HepG2 (cell line): ENCODE data around the gene CNOT1. TPM values are rescaled to one million over a fixed set of nuclear protein-coding genes. Genes with fewer than 3 reads are reported as not detected.

Experiments used
- ATAC-seq: fragments of 200-7000 bp; cut with Tn5 transposase; 3 replicates; pipeline ENCODE4 v1.9.1; 2020; ENCODE audit warnings: mild to moderate bottlenecking, moderate library complexity
- BruUV-seq: library from RNA; stranded (reverse); fragments of 400-500 nt; replicated peaks from 2 replicates; lab custom pipeline; 2021; lab: Mats Ljungman, UMichigan
- CTCF ChIA-PET: fragments of 300-600 bp; formaldehyde crosslinking; extraction: SDS; loops from one replicate; lab custom pipeline; 2021; ENCODE audit warnings: low total read pairs, inconsistent platforms, low intra/inter-chr PET ratio; lab: Yijun Ruan, JAX
- POLR2A ChIA-PET: fragments of 350-600 bp; sonication (Branson Sonifier 250); formaldehyde crosslinking; loops from one replicate; lab custom pipeline; 2020; ENCODE audit warnings: antibody characterized with exemption, inconsistent platforms; lab: Yijun Ruan, JAX
- DNase-seq: peaks from one replicate; pipeline ENCODE4 v3.0.0-alpha.2; 2015; ENCODE audit warnings: low spot score
- FAIRE-seq: peaks from 3 replicates; lab custom pipeline; 2011; peaks lifted over from hg19 to GRCh38; lab: Jason Lieb, UNC
- H2AFZ ChIP-seq: one replicate; pipeline ENCODE4 v1.6.1; 2011; ENCODE audit warnings: low read length, inconsistent platforms
- H3K27ac ChIP-seq: fragments of 300-600 bp; 3 replicates; pipeline ENCODE4 v1.8.0; 2011; ENCODE audit warnings: mixed run types, mild to moderate bottlenecking, mixed read lengths, low read length, inconsistent platforms; ENCODE audit not compliant: insufficient read depth; ENCODE audit errors: extremely low read length
- H3K27me3 ChIP-seq, 2 experiments: fragments of 200-600 bp in 1 of 2; 2 replicates in 1 of 2; 3 replicates in 1 of 2; pipeline versions ENCODE4 v1.6.0 to v1.8.0; 2011; ENCODE audit warnings: low read length in 2 of 2, mild to moderate bottlenecking in 2 of 2, moderate library complexity in 2 of 2, inconsistent platforms in 1 of 2; ENCODE audit not compliant: insufficient read depth in 2 of 2, control insufficient read depth in 1 of 2
- H3K36me3 ChIP-seq, 2 experiments: fragments of 200-600 bp in 1 of 2; replicated peaks in 1 of 2; 2 replicates in 1 of 2; 3 replicates in 1 of 2; pipeline versions ENCODE4 v1.5.1 to v1.8.0; 2011; ENCODE audit warnings: low read length in 2 of 2, inconsistent platforms in 1 of 2; ENCODE audit not compliant: insufficient read depth in 2 of 2, control insufficient read depth in 1 of 2
- H3K4me1 ChIP-seq: 2 replicates; pipeline ENCODE4 v1.5.1; 2012; ENCODE audit warnings: low read length, inconsistent platforms; ENCODE audit not compliant: insufficient read depth
- H3K4me2 ChIP-seq: 2 replicates; pipeline ENCODE4 v1.6.0; 2011; ENCODE audit warnings: low read depth, low read length, inconsistent platforms
- H3K4me3 ChIP-seq, 3 experiments: fragments of 200-600 bp in 1 of 3; sonication (generic), shearing (Covaris generic) in 1 of 3; replicated peaks in 1 of 3; 2 replicates each; pipeline ENCODE4 v1.5.1; 2011 to 2016; ENCODE audit warnings: low read length in 3 of 3, inconsistent platforms in 2 of 3, low read depth in 2 of 3, mild to moderate bottlenecking in 2 of 3, control low read depth in 1 of 3, mixed read lengths in 1 of 3; ENCODE audit not compliant: insufficient read depth in 1 of 3
- H3K79me2 ChIP-seq: one replicate; pipeline ENCODE4 v1.6.1; 2011; ENCODE audit warnings: low read length, inconsistent platforms; ENCODE audit not compliant: insufficient read depth
- H3K9ac ChIP-seq: 2 replicates; pipeline ENCODE4 v1.6.0; 2011; ENCODE audit warnings: mild to moderate bottlenecking, low read depth, low read length, inconsistent platforms; ENCODE audit not compliant: insufficient read depth
- H3K9me3 ChIP-seq: 2 replicates; pipeline ENCODE4 v1.5.1; 2012; ENCODE audit warnings: mild to moderate bottlenecking, low read length
- H4K20me1 ChIP-seq: 2 replicates; pipeline ENCODE4 v1.6.0; 2011; ENCODE audit warnings: inconsistent platforms, mild to moderate bottlenecking, low read length, moderate library complexity; ENCODE audit not compliant: insufficient read depth
- KDM4B ChIP-seq: sonication (generic); formaldehyde crosslinking; IDR thresholded peaks from 2 replicates; pipeline ENCODE4 v1.4.0; 2020; ENCODE audit warnings: missing genetic modification reagents
- KDM5B ChIP-seq: sonication (generic); formaldehyde crosslinking; IDR thresholded peaks from 2 replicates; pipeline ENCODE4 v1.4.0; 2020; ENCODE audit warnings: missing genetic modification reagents, mild to moderate bottlenecking, borderline replicate concordance
- MEIS2 ChIP-seq: sonication (generic); formaldehyde crosslinking; IDR thresholded peaks from 2 replicates; pipeline ENCODE4 v1.9.0; 2021; ENCODE audit warnings: mild to moderate bottlenecking, missing genetic modification reagents
- PRDM10 ChIP-seq: sonication (generic); formaldehyde crosslinking; IDR thresholded peaks from 2 replicates; pipeline ENCODE4 v1.4.0; 2020; ENCODE audit warnings: low read depth, missing genetic modification reagents
- PRDM15 ChIP-seq: sonication (generic); formaldehyde crosslinking; IDR thresholded peaks from 2 replicates; pipeline ENCODE4 v1.4.0; 2020; ENCODE audit warnings: missing genetic modification reagents
- RAD21 ChIP-seq: fragments of 450-650 bp; formaldehyde crosslinking; IDR thresholded peaks from 2 replicates; pipeline ENCODE4 v1.5.0; 2020; ENCODE audit warnings: mild to moderate bottlenecking
- SALL1 ChIP-seq: sonication (generic); formaldehyde crosslinking; IDR thresholded peaks from 2 replicates; pipeline ENCODE4 v1.8.0; 2022; ENCODE audit warnings: mild to moderate bottlenecking, missing genetic modification reagents
- SMAD3 ChIP-seq: sonication (generic); formaldehyde crosslinking; IDR thresholded peaks from 2 replicates; pipeline ENCODE4 v1.4.0; 2020; ENCODE audit warnings: missing genetic modification reagents
- SNAI1 ChIP-seq: sonication (generic); formaldehyde crosslinking; IDR thresholded peaks from 2 replicates; pipeline ENCODE4 v1.5.0; 2020; ENCODE audit warnings: mild to moderate bottlenecking, missing genetic modification reagents, borderline replicate concordance
- TBX3 ChIP-seq: fragments of 450-650 bp; IDR thresholded peaks from 2 replicates; pipeline ENCODE4 v1.6.1; 2017; ENCODE audit warnings: antibody characterized with exemption, mild to moderate bottlenecking, inconsistent platforms, borderline replicate concordance
- ZGPAT ChIP-seq: IDR thresholded peaks from 2 replicates; pipeline ENCODE4 v1.6.1; 2016; ENCODE audit warnings: mild to moderate bottlenecking
- ZNF337 ChIP-seq: sonication (generic); formaldehyde crosslinking; IDR thresholded peaks from 2 replicates; pipeline ENCODE4 v1.5.1; 2020; ENCODE audit warnings: missing genetic modification reagents, low read depth, mild to moderate bottlenecking, borderline replicate concordance
- ZNF674 ChIP-seq: sonication (generic); formaldehyde crosslinking; IDR thresholded peaks from 2 replicates; pipeline ENCODE4 v1.5.0; 2020; ENCODE audit warnings: low read depth, mild to moderate bottlenecking, missing genetic modification reagents
- WGBS: methylation state at CpG from one replicate; pipeline ENCODE4 v1.1.6; 2017; ENCODE audit warnings: low lambda C conversion rate; 5-methylcytosine and 5-hydroxymethylcytosine counted together
- in situ Hi-C: cut with HindIII; loops from 2 replicates; pipeline ENCODE4 v1.10.0; 2017; ENCODE audit warnings: low pct_unique_long_range_greater_than_20kb; ENCODE audit not compliant: extremely low pct_ligation_motif_present
- intact Hi-C: fragments of 100-400 bp; cut with micrococcal nuclease; formaldehyde crosslinking; loops from one replicate; pipeline ENCODE4 v1.10.0; 2022; ENCODE audit not compliant: unreplicated experiment
- polyA plus RNA-seq, 8 experiments: library from polyadenylated mRNA; depleted of rRNA in 3 of 8; stranded (reverse) in 7 of 8; unstranded in 1 of 8; fragments of >200 nt; fragmentation: Illumina TruSeq in 4 of 8; extraction: Trizol in 4 of 8; gene quantifications; 2 replicates each; pipeline versions ENCODE4 v1.2.1 to v1.2.3, GENCODE V29; 2011 to 2016; ENCODE audit warnings: low read depth in 4 of 8, missing spikeins in 1 of 8, mixed read lengths in 1 of 8; ENCODE audit not compliant: insufficient read depth in 1 of 8
- total RNA-seq, 5 experiments: library from RNA; depleted of rRNA; stranded (reverse); fragments of >200 nt; fragmentation: Illumina TruSeq; extraction: Trizol; gene quantifications; 2 replicates each; pipeline ENCODE4 v1.2.3, GENCODE V29; 2016; ENCODE audit warnings: low read depth in 1 of 5

The CNOT1 gene
- total and polyA plus RNA-seq, 2 of the 13 experiments (the other 11 are each of a cell fraction or from before 2014, with no cell fraction given), result 188 to 232 TPM

GRCh38 chr16:58638148-58639036 is 8.8 kb upstream of the CNOT1 start:
- 0 out of 2 replicates have a peak overlapping the region, but pooled peaks have one; percentile 0 for H3K4me2 ChIP-seq
- no peaks in the 10 kb centered on the region for H3K9me3 ChIP-seq
- intact Hi-C loops (loop anchor here (1.0 to 5.0 kb wide), 4 partner anchors 66 to 301 kb away; no protein-coding TSS in a partner anchor), in situ Hi-C loops (loop anchor here (10.0 kb wide), 2 partner anchors 124 to 304 kb away; partner anchors contain the start of gene SETD6)
- no peak overlapping the region for H2AFZ ChIP-seq
- H3K36me3 ChIP-seq, result no peaks in the 10 kb centered on the region
- DNase-seq (peak; percentile 79), FAIRE-seq (peak; percentile 84), ATAC-seq (peak; percentile 94)
- no peaks in the 10 kb centered on the region for H3K79me2 ChIP-seq
- ChIA-PET POLR2A (no interaction called here), CTCF (interaction anchor here (0.8 to 2.8 kb wide), 3 partner anchors 125 to 143 kb away, joined by 3 to 18 read pairs (median 3); no protein-coding TSS in a partner anchor)
- H4K20me1 ChIP-seq, result no peaks in the 10 kb centered on the region
- no peaks in the 10 kb centered on the region; a peak in 1 of 5 replicates for H3K27me3 ChIP-seq
- H3K4me3 ChIP-seq, result no peak overlapping the region
- H3K27ac ChIP-seq, result no peak overlapping the region
- WGBS, result 17% methylated on average over 8 of the region's 8 CpGs
- peaks cover 50% of the 10 kb centered on the region for H3K4me1 ChIP-seq
- H3K9ac ChIP-seq, result no peak overlapping the region
- no TSS peak for BruUV-seq
- TF ChIP-seq KDM4B (0 out of 2 replicates have a peak, but pooled peaks have one; percentile 31), SNAI1 (CRISPR knock-in tag) (peak; percentile 40; the same call in 1 of the 2 replicates), ZNF674 (CRISPR knock-in tag) (no peak), PRDM10 (CRISPR knock-in tag) (0 out of 2 replicates have a peak, but pooled peaks have one; percentile 40), MEIS2 (CRISPR knock-in tag) (0 out of 2 replicates have a peak, but pooled peaks have one; percentile 36), SMAD3 (CRISPR knock-in tag) (0 out of 2 replicates have a peak, but pooled peaks have one; percentile 49), TBX3 (no peak), ZGPAT (CRISPR knock-in tag) (peak; percentile 48; the same call in 1 of the 2 replicates), ZNF337 (no peak), KDM5B (peak; percentile 61; the same call in 1 of the 2 replicates), RAD21 (peak; percentile 88), SALL1 (CRISPR knock-in tag) (peak; percentile 25; the same call in 1 of the 2 replicates), PRDM15 (CRISPR knock-in tag) (0 out of 2 replicates have a peak, but pooled peaks have one; percentile 30)
